Immature natural killer cell (primary cell): ENCODE measurements around the gene HNRNPF. TPM values are rescaled to one million over a fixed set of nuclear protein-coding genes. Genes with fewer than 3 reads are reported as not detected.
A peak's percentile ranks its signal among the peaks of the same experiment; 100 is the strongest.
"Not testable (repeated sequence)": the region's sequence is repeated elsewhere in the genome, so short reads cannot be mapped to it uniquely, and the experiment has no call there.

ENCODE experiments used
- DNase-seq, 3 donors: peaks; one replicate each; pipeline ENCODE4 v3.0.0; 2022; ENCODE audit warnings: mixed read lengths in 1 of 3
- H3K27ac Mint-ChIP-seq, 6 donors: one replicate each; pipeline ENCODE4 v1.8.0; 2020; ENCODE audit warnings: mixed read lengths in 6 of 6, mild to moderate bottlenecking in 5 of 6, inconsistent platforms in 4 of 6, moderate library complexity in 3 of 6
- H3K27me3 Mint-ChIP-seq, 3 donors: one replicate each; pipeline ENCODE4 v1.8.0; 2020 to 2021; ENCODE audit warnings: low read depth in 3 of 3, mild to moderate bottlenecking in 3 of 3, mixed read lengths in 3 of 3, moderate library complexity in 3 of 3, inconsistent platforms in 1 of 3
- H3K36me3 Mint-ChIP-seq, 3 donors: one replicate each; pipeline ENCODE4 v1.8.0; 2020; ENCODE audit warnings: mixed read lengths in 3 of 3, inconsistent platforms in 2 of 3, mild to moderate bottlenecking in 2 of 3
- H3K4me1 Mint-ChIP-seq, 2 donors: one replicate each; pipeline ENCODE4 v1.8.0; 2020; ENCODE audit warnings: inconsistent platforms in 2 of 2, mild to moderate bottlenecking in 2 of 2, mixed read lengths in 2 of 2, moderate library complexity in 1 of 2
- H3K4me3 Mint-ChIP-seq, 5 donors: one replicate each; pipeline ENCODE4 v1.8.0; 2020; ENCODE audit warnings: mild to moderate bottlenecking in 5 of 5, mixed read lengths in 5 of 5, inconsistent platforms in 3 of 5, moderate library complexity in 3 of 5
- H3K9me3 Mint-ChIP-seq, 6 donors: one replicate each; pipeline ENCODE4 v1.8.0; 2020; ENCODE audit warnings: mild to moderate bottlenecking in 6 of 6, mixed read lengths in 6 of 6, inconsistent platforms in 4 of 6, moderate library complexity in 3 of 6
- polyA plus RNA-seq, 3 donors: library from polyadenylated mRNA; unstranded; fragments of 300-500 nt; fragmentation: Illumina TruSeq; gene quantifications; one replicate each; pipeline ENCODE4 v1.2.3, GENCODE V29; 2021

The HNRNPF gene
- polyA plus RNA-seq, 3 donors from 2014 or later = 184 to 274 (median 203) TPM

GRCh38 chr10:43342279-43343125 is 66.5 kb downstream of the HNRNPF start:
- peaks cover 5 to 8% (median 7%) of the 10 kb centered on the region in 3 donors for H3K27me3 Mint-ChIP-seq
- peaks cover 0 to 2% (median 0%) of the 10 kb centered on the region in 6 donors for H3K9me3 Mint-ChIP-seq
- DNase-seq = no peak
- no peak overlapping the region for H3K27ac Mint-ChIP-seq
- no peaks in the 10 kb centered on the region for H3K4me1 Mint-ChIP-seq
- no peak overlapping the region for H3K4me3 Mint-ChIP-seq
- H3K36me3 Mint-ChIP-seq = peaks cover 0 to 4% (median 3%) of the 10 kb centered on the region in 3 donors

DNA sequence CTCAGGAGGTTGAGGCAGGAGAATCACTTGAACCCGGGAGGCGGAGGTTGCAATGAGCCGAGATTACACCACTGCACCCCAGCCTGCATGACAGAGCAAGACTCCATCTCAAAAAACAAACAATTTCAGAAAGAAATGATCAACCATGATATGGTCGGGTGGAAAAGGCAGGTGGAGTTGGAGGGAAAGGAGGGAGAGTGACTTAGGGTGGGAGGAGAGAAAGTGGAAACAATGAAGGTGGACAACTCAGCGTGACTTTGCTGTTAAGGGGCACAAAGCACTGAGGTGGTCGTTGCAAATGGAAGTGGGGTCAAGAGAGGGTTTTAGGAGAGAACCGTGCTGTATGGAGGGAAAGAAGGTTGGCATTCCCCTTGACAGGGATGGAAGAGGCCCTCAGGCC is 67.5 kb downstream of the HNRNPF start:
- Mint-ChIP-seq H3K27me3 (peaks cover 5 to 8% (median 7%) of the 10 kb centered on the region in 3 donors), H3K9me3 (peaks cover 0 to 2% (median 0%) of the 10 kb centered on the region in 6 donors), H3K27ac (no peak overlapping the region), H3K4me3 (no peak overlapping the region), H3K36me3 (peaks cover 0 to 4% (median 3%) of the 10 kb centered on the region in 3 donors), H3K4me1 (no peaks in the 10 kb centered on the region)
- DNase-seq = no peak

DNA sequence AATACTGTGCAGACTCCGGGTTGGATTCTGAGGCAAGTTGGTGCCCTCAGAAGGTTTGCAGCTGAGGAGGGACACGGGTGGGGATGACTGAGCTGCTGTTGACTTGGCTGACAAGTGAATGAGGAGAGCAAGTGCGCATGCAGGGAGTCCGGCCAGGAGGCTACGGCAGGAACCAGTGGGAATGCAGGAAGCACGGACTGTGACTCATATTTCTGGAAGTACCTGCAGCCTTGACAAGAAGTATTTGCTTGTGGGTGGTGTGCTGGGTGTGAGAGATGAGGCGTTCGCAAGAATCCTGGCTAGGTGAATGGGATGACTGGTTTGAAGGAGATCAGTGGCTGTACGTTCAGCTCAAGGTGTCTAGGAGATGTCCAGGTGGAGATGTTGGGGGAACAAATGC is 68.4 kb downstream of the HNRNPF start:
- Mint-ChIP-seq H3K27me3 (peaks cover 5 to 8% (median 7%) of the 10 kb centered on the region in 3 donors), H3K4me1 (no peaks in the 10 kb centered on the region), H3K27ac (no peak overlapping the region), H3K9me3 (peaks cover 0 to 2% (median 0%) of the 10 kb centered on the region in 6 donors), H3K36me3 (peaks cover 0 to 4% (median 3%) of the 10 kb centered on the region in 3 donors), H3K4me3 (no peak overlapping the region)
- DNase-seq = no peak

GRCh38 chr10:43340101-43340500 is 68.9 kb downstream of the HNRNPF start:
- H3K4me1 Mint-ChIP-seq = no peaks in the 10 kb centered on the region
- H3K27ac Mint-ChIP-seq = peak overlapping the region in 2 of 6 donors; percentile 42 to 55
- peaks cover 5 to 8% (median 7%) of the 10 kb centered on the region in 3 donors for H3K27me3 Mint-ChIP-seq
- DNase-seq = no peak
- peaks cover 0 to 4% (median 3%) of the 10 kb centered on the region in 3 donors for H3K36me3 Mint-ChIP-seq
- H3K9me3 Mint-ChIP-seq = peaks cover 0 to 2% (median 0%) of the 10 kb centered on the region in 6 donors
- no peak overlapping the region for H3K4me3 Mint-ChIP-seq

- H3K36me3 Mint-ChIP-seq = peaks cover 0 to 4% (median 3%) of the 10 kb centered on the region in 3 donors
- H3K27ac Mint-ChIP-seq = no peak overlapping the region
- no peaks in the 10 kb centered on the region for H3K4me1 Mint-ChIP-seq
- H3K9me3 Mint-ChIP-seq = peaks cover 0 to 2% (median 0%) of the 10 kb centered on the region in 6 donors
- H3K27me3 Mint-ChIP-seq = peaks cover 5 to 8% (median 7%) of the 10 kb centered on the region in 3 donors
- H3K4me3 Mint-ChIP-seq = no peak overlapping the region
- DNase-seq = no peak
These were observed 69.8 kb downstream of the HNRNPF start for GRCh38 chr10:43339136-43339535.

DNA sequence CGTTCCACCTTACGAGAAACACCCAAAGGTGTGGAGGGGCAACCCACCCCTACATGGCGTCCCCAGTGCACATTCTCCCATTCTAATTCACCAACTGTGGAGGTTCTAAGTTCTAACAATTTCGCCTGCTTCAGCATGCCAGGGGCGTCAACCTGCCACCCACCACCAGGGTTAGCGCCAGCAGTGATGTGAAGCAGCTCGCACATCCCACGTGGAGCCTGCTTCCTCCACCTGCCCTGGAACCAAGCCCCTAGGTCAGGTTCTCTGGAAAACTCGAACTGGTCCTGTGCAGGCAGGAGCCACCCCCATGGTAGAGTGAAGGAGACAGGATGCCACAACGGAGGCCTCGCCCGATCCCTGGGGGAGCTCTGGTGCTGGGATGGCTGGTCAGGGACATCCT is 70.9 kb downstream of the HNRNPF start:
- Mint-ChIP-seq H3K4me3 (no peak overlapping the region), H3K4me1 (no peaks in the 10 kb centered on the region), H3K9me3 (peaks cover 0 to 2% (median 0%) of the 10 kb centered on the region in 6 donors), H3K27me3 (peaks cover 5 to 10% (median 7%) of the 10 kb centered on the region in 3 donors), H3K27ac (peak overlapping the region in 1 of 6 donors; percentile 51), H3K36me3 (peaks cover 0 to 4% (median 3%) of the 10 kb centered on the region in 3 donors)
- DNase-seq = no peak

GRCh38 chr10:43337536-43337935 is 71.5 kb downstream of the HNRNPF start:
- H3K4me3 Mint-ChIP-seq, DNase-seq, H3K9me3 Mint-ChIP-seq, H3K27ac Mint-ChIP-seq, H3K36me3 Mint-ChIP-seq, H3K4me1 Mint-ChIP-seq: not testable (repeated sequence)
- H3K27me3 Mint-ChIP-seq = peaks cover 5 to 10% (median 7%) of the 10 kb centered on the region in 3 donors

- Mint-ChIP-seq H3K4me1 (peaks cover 7 to 12% of the 10 kb centered on the region in 2 donors), H3K4me3 (no peak overlapping the region), H3K27me3 (peaks cover 5 to 10% (median 7%) of the 10 kb centered on the region in 3 donors), H3K9me3 (peaks cover 0 to 2% (median 0%) of the 10 kb centered on the region in 6 donors), H3K27ac (no peak overlapping the region), H3K36me3 (peaks cover 0 to 4% (median 3%) of the 10 kb centered on the region in 3 donors)
- DNase-seq = no peak
These were observed 72.2 kb downstream of the HNRNPF start for GRCh38 chr10:43336641-43337318.

DNA sequence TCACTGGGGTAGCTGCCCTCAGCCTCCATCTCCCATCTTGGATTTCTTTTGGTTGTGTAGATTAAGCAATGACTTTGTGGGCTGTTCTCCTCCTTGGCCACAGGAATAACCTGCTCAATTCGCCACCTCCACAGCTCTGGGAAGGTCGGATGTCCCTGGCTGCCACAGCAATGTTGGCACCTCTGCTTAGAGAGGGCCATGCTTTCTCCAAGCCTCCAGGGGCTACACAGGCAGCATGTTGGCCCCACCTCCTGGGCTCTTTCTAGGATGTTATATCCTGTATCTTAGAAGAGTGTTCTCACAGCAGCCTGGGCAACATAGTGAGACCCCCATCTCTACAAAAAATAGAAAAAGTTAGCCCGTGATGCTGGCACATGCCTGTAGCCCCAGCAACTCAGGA is 72.9 kb downstream of the HNRNPF start:
- peaks cover 5 to 10% (median 7%) of the 10 kb centered on the region in 3 donors for H3K27me3 Mint-ChIP-seq
- H3K4me3 Mint-ChIP-seq = no peak overlapping the region
- H3K4me1 Mint-ChIP-seq = peaks cover 8 to 15% of the 10 kb centered on the region in 2 donors
- H3K36me3 Mint-ChIP-seq = peaks cover 0 to 4% (median 3%) of the 10 kb centered on the region in 3 donors
- H3K9me3 Mint-ChIP-seq = peaks cover 0 to 2% (median 0%) of the 10 kb centered on the region in 6 donors
- DNase-seq = no peak
- H3K27ac Mint-ChIP-seq = no peak overlapping the region

Other genes starting within 250 kb of the HNRNPF start
- 10 to 100 TPM in 1 of 3 donors, 1 to 10 TPM in 2; 4.4 to 11.6 (median 5.6) TPM for gene RASGEF1A, start 142.1 kb downstream of the HNRNPF start, polyA plus RNA-seq
- gene FXYD4, start 37.5 kb downstream of the HNRNPF start, polyA plus RNA-seq = not detected
- gene ZNF487, start 27.9 kb upstream of the HNRNPF start, polyA plus RNA-seq = 10 to 100 TPM in 2 of 3 donors, 1 to 10 TPM in 1; 7.7 to 15.8 (median 13.0) TPM
- under 1 TPM in 2 of 3 donors, not detected in 1; 0.43 to 0.83 TPM for gene ZNF239, start 165.4 kb upstream of the HNRNPF start, polyA plus RNA-seq
- 1 to 10 TPM in 2 of 3 donors, not detected in 1; 2.4 to 6.4 TPM for gene ZNF485, start 197.3 kb upstream of the HNRNPF start, polyA plus RNA-seq
- gene ZNF32, start 239.7 kb upstream of the HNRNPF start, polyA plus RNA-seq = 100 to 1,000 TPM in 2 of 3 donors, 10 to 100 TPM in 1; 97.4 to 139 (median 111) TPM